NB4 (cell line): ENCODE data around the gene CBFA2T2.

ENCODE experiments used
- DNase-seq: peaks from one replicate; pipeline ENCODE4 v3.0.0; 2010; ENCODE audit warnings: low read depth
- H3K4me3 ChIP-seq: one replicate; pipeline ENCODE4 v1.5.1; 2011; ENCODE audit warnings: mild to moderate bottlenecking, low read depth, low read length, moderate library complexity
- MAX ChIP-seq: IDR thresholded peaks from 2 replicates; pipeline ENCODE4 v1.6.1; 2011; ENCODE audit warnings: low read depth, low read length
- MYC ChIP-seq: IDR thresholded peaks from 2 replicates; pipeline ENCODE4 v1.6.1; 2011; ENCODE audit warnings: low read depth, low read length
- POLR2A ChIP-seq: IDR thresholded peaks from 2 replicates; pipeline ENCODE4 v1.6.1; 2011; ENCODE audit warnings: mild to moderate bottlenecking; ENCODE audit not compliant: insufficient read length; ENCODE audit errors: extremely low read depth
- TF ChIP-seq, protein P1 (sequence below): IDR thresholded peaks from one replicate; pipeline ENCODE4 v1.5.1; 2012; ENCODE audit warnings: low read depth, low read length

Gene CBFA2T2

DNA sequence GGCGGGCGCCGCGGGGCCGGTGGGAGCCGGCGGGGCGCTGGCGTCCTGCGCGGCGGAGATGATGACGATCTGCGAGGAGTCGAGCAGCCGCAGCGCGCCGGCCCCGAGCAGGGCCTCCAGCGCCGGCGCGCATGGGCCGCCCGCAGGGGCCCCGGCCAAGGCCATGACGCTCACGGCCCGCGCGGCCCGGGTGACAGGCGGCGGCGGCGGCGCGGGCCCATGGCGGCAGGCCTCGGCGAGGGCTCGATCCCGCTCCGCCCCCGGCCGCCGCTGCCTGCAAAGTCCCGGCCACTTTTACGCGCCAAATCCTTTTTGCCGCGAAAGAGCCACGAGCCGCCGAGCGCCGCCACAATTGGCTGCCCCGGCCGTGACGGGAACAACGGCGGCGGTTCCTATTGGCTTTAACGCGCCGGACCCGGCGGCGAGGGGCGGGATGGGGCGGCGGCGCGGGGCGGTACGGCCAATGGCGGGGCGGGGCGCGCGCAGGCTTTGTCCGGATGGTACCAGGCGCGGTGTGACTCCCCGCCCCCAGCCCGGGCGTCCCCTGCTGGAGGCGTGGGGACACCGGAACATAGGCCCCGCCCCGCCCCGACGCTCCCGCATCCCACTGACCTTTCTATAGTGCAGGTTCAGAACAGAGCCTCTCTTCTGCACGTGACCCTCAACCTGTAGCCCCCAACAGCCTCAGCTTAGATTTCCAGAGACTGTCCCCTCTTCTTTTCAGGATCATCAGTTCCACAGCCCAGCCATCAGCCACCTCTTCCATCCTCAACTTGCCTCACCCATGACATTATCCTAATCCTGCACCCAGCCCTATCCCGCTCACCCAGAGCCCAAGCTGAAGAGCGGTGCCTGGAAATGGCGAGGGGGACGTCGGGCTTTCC, 196.4 kb downstream of the CBFA2T2 start, which contains the start of gene E2F1:
E2F1 (minus strand) TSS at position 286 of the 884 bp plus-strand sequence; CDS start at position 165, 121 bp downstream.
- H3K4me3 ChIP-seq, result peak within 1 kb of the TSS; percentile 92
- peak; percentile 98 for DNase-seq
- TF ChIP-seq, protein P1, sequence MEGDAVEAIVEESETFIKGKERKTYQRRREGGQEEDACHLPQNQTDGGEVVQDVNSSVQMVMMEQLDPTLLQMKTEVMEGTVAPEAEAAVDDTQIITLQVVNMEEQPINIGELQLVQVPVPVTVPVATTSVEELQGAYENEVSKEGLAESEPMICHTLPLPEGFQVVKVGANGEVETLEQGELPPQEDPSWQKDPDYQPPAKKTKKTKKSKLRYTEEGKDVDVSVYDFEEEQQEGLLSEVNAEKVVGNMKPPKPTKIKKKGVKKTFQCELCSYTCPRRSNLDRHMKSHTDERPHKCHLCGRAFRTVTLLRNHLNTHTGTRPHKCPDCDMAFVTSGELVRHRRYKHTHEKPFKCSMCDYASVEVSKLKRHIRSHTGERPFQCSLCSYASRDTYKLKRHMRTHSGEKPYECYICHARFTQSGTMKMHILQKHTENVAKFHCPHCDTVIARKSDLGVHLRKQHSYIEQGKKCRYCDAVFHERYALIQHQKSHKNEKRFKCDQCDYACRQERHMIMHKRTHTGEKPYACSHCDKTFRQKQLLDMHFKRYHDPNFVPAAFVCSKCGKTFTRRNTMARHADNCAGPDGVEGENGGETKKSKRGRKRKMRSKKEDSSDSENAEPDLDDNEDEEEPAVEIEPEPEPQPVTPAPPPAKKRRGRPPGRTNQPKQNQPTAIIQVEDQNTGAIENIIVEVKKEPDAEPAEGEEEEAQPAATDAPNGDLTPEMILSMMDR, result no peak
- TF ChIP-seq MYC, result peak; percentile 87
- peak; percentile 66 for TF ChIP-seq POLR2A
- peak; percentile 78 for TF ChIP-seq MAX

DNA sequence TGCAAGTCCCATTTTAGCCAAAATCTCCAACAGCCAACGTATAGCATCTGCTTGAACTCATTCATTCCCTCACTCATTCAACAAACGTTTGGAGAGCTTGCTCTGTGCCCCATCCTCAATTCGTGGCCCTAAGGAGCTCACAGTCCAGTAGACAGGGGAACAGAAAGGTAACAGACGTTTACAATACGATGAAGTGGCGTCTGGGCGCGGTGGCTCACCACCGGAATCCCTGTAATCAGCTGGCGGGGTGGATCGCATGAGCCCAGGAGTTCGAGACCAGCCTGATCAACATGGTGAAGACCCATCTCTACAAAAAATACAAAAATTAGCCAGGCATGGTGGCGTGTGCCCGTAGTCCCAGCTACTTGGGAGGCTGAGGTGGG, 197.1 kb downstream of the CBFA2T2 start:
- no peak for TF ChIP-seq MYC
- H3K4me3 ChIP-seq, result peak overlapping the region; percentile 43
- peak; percentile 31 for DNase-seq

DNA sequence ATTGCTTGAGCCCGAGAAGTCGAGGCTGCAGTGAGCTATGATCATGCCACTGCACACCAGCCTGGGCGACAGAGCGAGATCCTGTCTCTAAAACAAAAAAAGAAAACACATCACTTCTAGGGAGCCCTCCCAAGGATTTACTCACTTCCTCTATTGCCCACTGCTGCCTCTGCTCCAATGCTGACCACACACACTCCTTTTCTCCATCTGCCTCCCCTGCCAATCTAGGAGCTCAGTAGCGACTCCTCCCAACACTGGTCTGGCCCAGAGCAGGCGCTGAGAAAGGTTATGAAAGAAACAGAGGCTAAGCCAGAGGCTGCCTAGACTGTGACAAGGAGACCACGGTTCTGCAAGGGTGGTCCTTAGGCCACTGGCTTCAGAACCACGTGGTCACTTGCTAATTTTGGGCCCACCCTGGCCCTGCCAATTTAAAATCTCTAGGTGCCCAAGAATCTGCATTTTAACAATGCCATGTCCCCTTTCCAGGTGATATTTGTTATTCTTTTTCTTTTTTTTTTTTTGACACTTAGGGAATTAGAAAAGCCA, 197.5 kb downstream of the CBFA2T2 start:
- TF ChIP-seq MAX (peak; percentile 92), POLR2A (no peak)
- peak; percentile 97 for DNase-seq
- H3K4me3 ChIP-seq, result no peak overlapping the region

GRCh38 chr20:33687993-33688937, 198.4 kb downstream of the CBFA2T2 start:
- TF ChIP-seq POLR2A (no peak), MAX (no peak), MYC (no peak)
- TF ChIP-seq, protein P1, result no peak
- DNase-seq, result peak; percentile 4
- H3K4me3 ChIP-seq, result no peak overlapping the region

DNA sequence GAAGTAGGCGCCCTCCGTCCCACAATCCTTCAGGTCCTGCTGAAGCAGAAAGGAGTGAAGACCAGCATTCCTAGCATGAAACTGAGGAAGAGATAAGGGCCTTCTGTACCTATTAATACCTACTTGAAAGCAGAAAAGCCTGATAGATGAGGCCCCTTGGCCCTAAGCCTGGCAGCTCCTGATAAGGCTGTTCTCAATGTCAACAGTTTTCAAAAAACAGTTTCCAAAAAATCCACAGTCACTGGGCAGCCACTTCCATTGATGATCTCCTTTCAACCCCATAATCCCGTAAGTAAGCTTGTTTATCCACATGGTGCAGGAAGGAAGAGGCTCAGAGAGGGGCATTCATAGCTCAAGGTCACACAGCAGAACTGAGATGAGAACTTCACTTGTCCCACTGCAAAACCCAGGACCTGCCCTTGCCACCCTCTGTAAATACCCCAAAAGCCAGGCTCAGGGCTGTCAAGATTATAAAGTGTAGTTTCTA, 199.1 kb downstream of the CBFA2T2 start:
- peak; percentile 3 for DNase-seq
- no peak overlapping the region for H3K4me3 ChIP-seq
- TF ChIP-seq MAX, result no peak
- TF ChIP-seq, protein P1, result no peak
- no peak for TF ChIP-seq MYC
- no peak for TF ChIP-seq POLR2A

DNA sequence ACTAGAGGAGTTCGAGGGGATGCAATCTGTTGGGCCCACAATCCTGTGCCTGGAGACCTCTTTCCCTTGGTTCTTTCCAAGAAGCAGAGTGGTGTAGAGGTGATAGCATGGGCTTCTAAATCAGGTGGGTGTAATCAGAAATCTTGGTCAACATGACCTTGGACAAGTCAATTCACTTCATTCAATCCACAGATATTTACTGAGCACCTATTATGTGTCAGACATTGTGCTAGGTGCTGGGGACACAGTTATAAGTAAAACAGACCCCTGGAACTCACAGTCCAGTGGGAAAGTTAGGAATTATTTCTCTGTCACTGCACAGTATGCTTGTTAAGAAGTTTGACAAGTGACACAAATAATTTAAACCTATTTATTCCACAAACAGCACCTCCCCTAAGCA, 199.6 kb downstream of the CBFA2T2 start:
- TF ChIP-seq MAX (no peak), MYC (no peak), POLR2A (no peak)
- TF ChIP-seq, protein P1, result no peak
- no peak for DNase-seq
- no peak overlapping the region for H3K4me3 ChIP-seq
